Activated CD4-positive, alpha-beta T cell treated with anti-CD3 and anti-CD28 coated beads, Interleukin-2, amount 10 ng/mL, durations not matched to agents 24 days and 14 days (primary cell): ENCODE results near the gene E2F3. TPM values are rescaled to one million over a fixed set of nuclear protein-coding genes. Genes with fewer than 3 reads are reported as not detected.

Experiments used
- DNase-seq: peaks from one replicate; pipeline ENCODE4 v3.0.0; 2022
- H3K27ac Mint-ChIP-seq: one replicate; pipeline ENCODE4 v1.8.0; 2022; ENCODE audit warnings: mild to moderate bottlenecking, mixed read lengths
- H3K27me3 Mint-ChIP-seq: one replicate; pipeline ENCODE4 v1.8.0; 2022; ENCODE audit warnings: mixed read lengths
- H3K36me3 Mint-ChIP-seq: one replicate; pipeline ENCODE4 v1.8.0; 2022; ENCODE audit warnings: low read depth, mild to moderate bottlenecking, mixed read lengths
- H3K4me1 Mint-ChIP-seq: one replicate; pipeline ENCODE4 v1.8.0; 2021; ENCODE audit warnings: mixed read lengths
- H3K4me3 Mint-ChIP-seq: one replicate; pipeline ENCODE4 v1.8.0; 2022; ENCODE audit warnings: mild to moderate bottlenecking, moderate library complexity, mixed read lengths
- H3K9me3 Mint-ChIP-seq: one replicate; pipeline ENCODE4 v1.8.0; 2021; ENCODE audit warnings: mixed read lengths
- intact Hi-C: fragments of 100-400 bp; cut with micrococcal nuclease; formaldehyde crosslinking; loops from one replicate; pipeline ENCODE4 v1.15.1; 2023
- total RNA-seq: library from RNA; stranded (reverse); gene quantifications from 2 replicates; pipeline ENCODE4 v1.2.3, GENCODE V29; 2022

E2F3 gene
- total RNA-seq, 1 donor from 2014 or later: 28.0 TPM

DNA sequence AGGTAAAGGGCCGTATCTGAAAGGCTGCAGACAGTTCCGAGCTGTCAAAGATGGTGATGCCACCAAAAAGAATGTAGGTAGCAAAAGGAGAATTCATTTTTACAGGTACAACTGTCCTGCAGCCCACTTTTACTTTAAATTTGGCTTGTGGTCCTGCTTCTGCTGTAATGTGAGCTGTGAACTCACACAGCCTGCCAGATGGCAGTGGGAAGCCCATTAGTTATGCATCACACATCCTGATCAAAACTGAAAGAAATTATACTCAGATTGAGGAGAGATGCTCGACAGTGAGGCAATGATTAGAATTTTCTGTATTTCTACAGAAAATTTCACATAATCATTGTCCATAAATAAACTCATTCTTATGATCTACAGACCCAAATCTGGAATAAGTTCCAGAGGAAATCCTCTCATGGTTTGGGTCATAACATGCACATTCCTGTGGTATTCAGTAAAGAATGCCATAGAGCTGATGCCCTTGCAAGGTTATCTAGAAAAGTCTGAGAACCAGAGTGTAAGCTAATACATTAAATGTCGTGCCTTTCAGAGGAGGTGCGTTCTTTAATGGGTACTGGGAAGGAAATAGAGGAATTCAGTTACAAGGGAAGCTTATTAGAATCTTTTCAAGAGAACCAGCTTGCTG, 23.9 kb upstream of the E2F3 start:
- Mint-ChIP-seq H3K9me3 (peaks cover 11% of the 10 kb centered on the region), H3K27me3 (no peaks in the 10 kb centered on the region), H3K4me3 (no peak overlapping the region), H3K27ac (no peak overlapping the region), H3K4me1 (peaks cover 18% of the 10 kb centered on the region), H3K36me3 (no peaks in the 10 kb centered on the region)
- intact Hi-C loops: no loop called here
- DNase-seq: peak; percentile 60

DNA sequence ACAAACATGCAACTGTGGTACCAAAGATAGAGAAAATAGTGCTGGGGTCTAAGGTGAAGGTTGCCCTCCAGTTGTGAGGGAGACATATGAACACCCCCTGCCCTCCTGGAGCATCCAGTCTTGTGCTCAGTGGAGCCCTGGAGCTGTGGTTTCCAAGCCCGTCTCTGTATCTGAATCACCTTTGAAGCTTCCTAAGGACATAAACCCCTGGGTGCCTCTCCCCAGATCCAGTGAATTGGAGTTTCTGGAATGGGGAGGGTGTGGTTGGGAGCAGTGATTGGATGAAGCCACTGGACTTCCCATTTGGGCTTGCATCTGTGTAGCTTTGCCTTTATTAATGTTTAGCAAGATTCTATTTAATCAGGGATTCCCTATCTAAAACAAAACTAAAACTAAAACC, 22.4 kb upstream of the E2F3 start:
- Mint-ChIP-seq H3K4me3 (no peak overlapping the region), H3K36me3 (no peaks in the 10 kb centered on the region), H3K27ac (no peak overlapping the region), H3K9me3 (peaks cover 11% of the 10 kb centered on the region), H3K4me1 (peaks cover 18% of the 10 kb centered on the region), H3K27me3 (no peaks in the 10 kb centered on the region)
- DNase-seq: no peak
- intact Hi-C loops: no loop called here

DNA sequence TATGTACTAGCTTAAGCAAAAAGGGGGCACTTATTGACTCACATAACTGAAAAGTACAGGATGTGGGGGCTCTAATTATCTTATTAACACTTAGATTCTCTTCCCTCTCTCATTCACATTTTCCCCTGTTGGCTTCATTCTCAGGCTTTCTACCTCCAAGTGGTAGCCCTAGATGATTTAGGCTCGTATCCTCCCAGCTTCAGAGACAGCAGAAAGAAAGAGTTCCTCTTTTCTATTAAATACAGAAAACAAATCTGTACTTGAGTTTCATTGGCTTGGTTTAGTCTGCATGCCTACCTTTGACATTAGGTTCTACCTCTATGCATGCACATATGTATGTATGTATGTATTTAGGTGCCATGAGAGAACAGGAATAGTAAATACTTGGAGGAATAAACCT, 15.5 kb upstream of the E2F3 start:
- Mint-ChIP-seq H3K27me3 (peaks cover 3% of the 10 kb centered on the region), H3K4me1 (peaks cover 2% of the 10 kb centered on the region), H3K36me3 (no peaks in the 10 kb centered on the region), H3K27ac (no peak overlapping the region), H3K9me3 (peaks cover 15% of the 10 kb centered on the region), H3K4me3 (no peak overlapping the region)
- intact Hi-C loops: no loop called here
- DNase-seq: no peak

DNA sequence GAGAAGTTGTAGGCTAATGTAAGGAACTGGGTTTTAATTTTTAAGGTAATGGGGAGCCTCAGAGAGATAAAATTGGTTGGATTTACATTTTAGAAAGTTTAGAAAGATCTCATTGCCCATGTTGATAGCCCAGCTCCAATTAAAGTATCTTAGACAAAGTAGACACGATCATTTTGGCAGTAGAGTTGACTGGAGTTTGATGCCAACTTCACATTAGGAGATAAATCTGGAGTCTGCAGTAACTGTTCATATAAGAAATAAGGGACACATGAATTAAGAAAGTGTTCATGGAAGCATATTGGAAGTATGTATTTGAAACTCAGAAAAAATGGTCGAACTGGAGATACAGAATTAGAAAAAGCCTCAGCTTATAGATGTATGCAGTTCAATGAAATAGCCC, 12.6 kb upstream of the E2F3 start:
- H3K27ac Mint-ChIP-seq: no peak overlapping the region
- intact Hi-C loops: no loop called here
- no peak overlapping the region for H3K4me3 Mint-ChIP-seq
- peaks cover 6% of the 10 kb centered on the region for H3K4me1 Mint-ChIP-seq
- no peaks in the 10 kb centered on the region for H3K36me3 Mint-ChIP-seq
- DNase-seq: no peak
- peaks cover 3% of the 10 kb centered on the region for H3K27me3 Mint-ChIP-seq
- peaks cover 10% of the 10 kb centered on the region for H3K9me3 Mint-ChIP-seq

DNA sequence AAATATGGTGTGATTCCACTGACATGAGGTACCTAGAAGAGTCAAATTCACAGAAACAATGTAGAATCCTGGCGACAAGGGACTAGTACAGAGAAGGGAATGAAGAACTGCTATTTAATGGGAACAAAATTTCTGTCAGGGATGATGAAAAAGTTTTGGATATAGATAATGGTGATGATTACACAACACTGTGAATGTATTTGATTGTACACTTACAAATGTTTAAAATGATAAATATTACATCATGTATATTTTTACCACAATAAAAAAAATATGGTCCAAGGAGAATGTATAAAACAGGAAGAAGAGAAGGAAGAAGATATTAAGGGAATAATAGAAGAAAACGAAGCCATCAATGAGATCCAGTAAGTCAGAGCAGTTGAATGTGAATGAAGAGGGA, 8.4 kb upstream of the E2F3 start:
- Mint-ChIP-seq H3K36me3 (no peaks in the 10 kb centered on the region), H3K27me3 (peaks cover 3% of the 10 kb centered on the region), H3K9me3 (peaks cover 4% of the 10 kb centered on the region), H3K4me3 (no peak overlapping the region), H3K27ac (no peak overlapping the region), H3K4me1 (peaks cover 6% of the 10 kb centered on the region)
- intact Hi-C loops: no loop called here
- no peak for DNase-seq

DNA sequence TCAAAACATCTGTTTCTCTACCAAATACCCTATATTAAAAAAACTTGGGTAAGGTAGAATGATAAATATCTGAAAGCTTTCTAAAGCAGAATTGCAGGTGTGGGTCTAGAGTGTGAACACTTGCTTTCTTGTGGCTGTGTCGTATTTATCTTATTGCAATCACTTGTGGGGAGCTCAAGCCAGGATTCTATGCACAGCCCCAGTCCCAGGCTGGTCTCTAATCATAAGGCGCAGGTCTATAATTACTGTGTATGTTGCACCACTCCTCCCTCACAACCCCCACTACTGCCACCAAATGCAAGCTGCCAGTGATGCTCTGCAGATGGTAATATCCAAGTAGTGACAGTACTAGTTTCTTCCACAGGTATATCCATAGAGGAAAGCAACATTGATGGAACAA, 2.2 kb upstream of the E2F3 start:
- intact Hi-C loops: no loop called here
- Mint-ChIP-seq H3K36me3 (peaks cover 3% of the 10 kb centered on the region), H3K27me3 (no peaks in the 10 kb centered on the region), H3K27ac (no peak overlapping the region), H3K4me1 (peaks cover 18% of the 10 kb centered on the region), H3K4me3 (peak overlapping the region; percentile 7), H3K9me3 (no peaks in the 10 kb centered on the region)
- DNase-seq: no peak

DNA sequence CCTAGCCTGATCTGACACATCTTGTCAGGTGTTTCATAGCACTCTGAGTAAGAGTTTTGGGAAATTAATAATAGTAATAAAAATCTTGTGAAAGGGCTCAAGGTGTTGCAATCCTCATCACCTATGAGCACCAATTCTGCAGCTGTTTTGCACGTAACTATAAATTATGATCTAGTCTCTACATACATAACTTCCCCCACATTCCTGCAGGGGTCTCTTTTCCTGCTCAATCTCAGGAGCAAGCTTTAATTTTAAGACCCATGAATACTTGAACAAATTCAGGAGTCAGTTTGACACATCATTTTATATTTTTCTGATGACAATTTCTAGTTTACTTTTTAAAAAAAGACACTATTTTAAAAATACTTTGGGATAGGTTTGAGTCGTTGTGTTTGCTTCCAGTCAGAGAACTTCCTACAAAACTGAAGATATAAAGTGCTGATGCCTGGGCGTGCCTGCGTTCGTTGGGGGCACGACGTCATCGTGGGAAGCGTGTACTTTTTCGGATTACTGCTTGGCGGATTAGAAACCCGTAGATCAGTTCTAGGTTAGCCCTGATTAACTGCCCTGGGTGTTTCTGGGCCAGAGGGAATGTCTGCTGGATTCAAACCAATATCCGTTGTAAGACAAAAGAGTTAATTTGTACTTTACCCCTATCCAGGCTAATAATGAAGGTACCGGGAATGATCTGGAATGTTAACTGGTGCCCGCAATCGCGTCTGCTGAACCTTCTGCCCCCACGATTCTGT, 1.0 kb upstream of the E2F3 start:
- H3K4me3 Mint-ChIP-seq: peak overlapping the region; percentile 88
- H3K4me1 Mint-ChIP-seq: peaks cover 24% of the 10 kb centered on the region
- DNase-seq: peak; percentile 85
- H3K27me3 Mint-ChIP-seq: no peaks in the 10 kb centered on the region
- intact Hi-C loops: loop anchor here (1.0 to 5.0 kb wide), 8 partner anchors 34 to 1187 kb away; partner anchors contain the start of genes CDKAL1 and MBOAT1
- no peaks in the 10 kb centered on the region for H3K9me3 Mint-ChIP-seq
- peak overlapping the region; percentile 99 for H3K27ac Mint-ChIP-seq
- peaks cover 7% of the 10 kb centered on the region for H3K36me3 Mint-ChIP-seq

DNA sequence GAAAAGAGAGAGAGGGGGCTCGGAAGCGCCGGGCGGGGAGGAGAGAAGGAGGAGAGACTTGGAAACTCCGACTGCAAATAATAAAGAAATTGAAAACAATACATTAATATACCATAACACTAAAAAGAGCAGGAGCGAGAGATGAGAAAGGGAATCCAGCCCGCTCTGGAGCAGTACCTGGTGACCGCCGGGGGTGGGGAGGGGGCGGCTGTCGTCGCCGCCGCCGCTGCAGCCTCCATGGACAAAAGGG, 338 bp downstream of the E2F3 start:
- peaks cover 16% of the 10 kb centered on the region for H3K36me3 Mint-ChIP-seq
- no peak for DNase-seq
- no peaks in the 10 kb centered on the region for H3K9me3 Mint-ChIP-seq
- peak overlapping the region; percentile 99 for H3K27ac Mint-ChIP-seq
- peaks cover 30% of the 10 kb centered on the region for H3K4me1 Mint-ChIP-seq
- no peaks in the 10 kb centered on the region for H3K27me3 Mint-ChIP-seq
- intact Hi-C loops: loop anchor here (5.0 kb wide), 2 partner anchors 40 to 1185 kb away; no protein-coding TSS in a partner anchor
- H3K4me3 Mint-ChIP-seq: peak overlapping the region; percentile 88

DNA sequence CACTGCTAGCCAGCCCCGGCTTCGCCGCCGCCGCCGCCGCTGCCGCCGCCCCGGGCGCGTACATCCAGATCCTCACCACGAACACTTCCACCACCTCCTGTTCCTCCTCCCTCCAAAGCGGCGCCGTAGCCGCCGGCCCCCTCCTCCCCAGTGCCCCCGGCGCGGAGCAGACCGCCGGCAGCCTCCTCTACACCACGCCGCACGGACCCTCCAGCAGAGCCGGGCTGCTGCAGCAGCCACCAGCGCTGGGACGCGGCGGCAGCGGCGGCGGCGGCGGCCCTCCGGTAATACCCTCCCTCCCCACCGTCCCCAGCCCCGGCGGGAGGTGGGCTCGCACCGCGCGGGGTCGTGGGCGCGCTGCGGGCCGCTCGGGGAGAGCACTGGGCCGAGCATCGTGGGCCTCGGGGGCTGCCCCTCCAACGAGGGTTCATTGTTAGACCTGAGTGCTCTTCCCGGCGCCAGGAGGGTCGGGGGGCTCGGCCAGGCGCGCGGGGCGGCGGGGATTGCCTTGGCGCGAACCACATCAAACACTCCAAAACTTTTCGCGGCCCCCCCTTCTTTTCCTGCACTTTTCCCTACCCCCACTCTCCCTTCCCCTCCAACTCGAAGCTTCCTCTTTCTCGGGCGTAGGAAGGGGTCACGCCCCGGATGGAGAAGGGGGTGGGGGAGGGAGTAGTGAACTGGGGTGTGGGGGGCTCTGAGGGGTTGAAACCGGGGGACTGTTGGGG, 827 bp downstream of the E2F3 start:
- Mint-ChIP-seq H3K4me1 (peaks cover 35% of the 10 kb centered on the region), H3K4me3 (peak overlapping the region; percentile 94), H3K27me3 (no peaks in the 10 kb centered on the region), H3K9me3 (no peaks in the 10 kb centered on the region), H3K27ac (peak overlapping the region; percentile 99), H3K36me3 (peaks cover 21% of the 10 kb centered on the region)
- intact Hi-C loops: loop anchor here (5.0 kb wide), 2 partner anchors 40 to 1185 kb away; no protein-coding TSS in a partner anchor
- DNase-seq: peak; percentile 81

DNA sequence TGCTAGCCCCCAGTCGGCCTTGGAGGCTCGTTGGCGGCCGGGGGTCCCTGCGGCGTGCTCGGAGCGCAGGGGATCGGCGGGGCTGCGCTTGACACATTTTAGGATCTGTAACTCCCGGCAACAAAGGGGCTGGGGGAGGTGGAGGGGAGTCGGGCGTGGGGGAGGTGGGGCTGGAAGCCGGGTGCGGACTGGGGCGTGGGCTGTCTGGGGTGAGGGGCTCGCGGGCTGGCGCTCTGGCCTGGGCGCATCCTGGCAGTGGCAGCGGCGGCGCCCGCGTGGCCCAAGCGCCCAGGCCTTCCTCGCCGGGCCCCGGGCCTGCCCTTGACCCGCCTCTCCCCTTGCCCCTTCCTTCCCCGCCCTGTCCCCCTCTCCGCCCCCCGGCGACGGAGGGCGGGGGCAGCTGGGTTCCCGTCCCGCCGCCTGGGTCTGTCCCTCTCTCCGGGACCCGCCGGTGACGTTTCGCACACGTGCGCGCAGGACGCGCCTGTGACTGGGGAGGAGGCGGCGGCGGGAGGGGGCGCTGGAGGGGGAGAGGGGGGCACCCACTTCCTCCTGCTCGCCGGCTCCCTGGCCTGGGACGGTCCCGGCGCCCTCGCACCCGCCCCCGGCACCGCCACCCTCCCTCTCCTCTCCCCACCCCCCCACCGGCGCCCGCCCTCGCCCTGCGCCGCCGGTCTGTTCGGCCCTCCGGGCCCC, 1.5 kb downstream of the E2F3 start:
- intact Hi-C loops: loop anchor here (5.0 kb wide), 2 partner anchors 39 to 1184 kb away; no protein-coding TSS in a partner anchor
- DNase-seq: peak; percentile 97
- peaks cover 42% of the 10 kb centered on the region for H3K4me1 Mint-ChIP-seq

DNA sequence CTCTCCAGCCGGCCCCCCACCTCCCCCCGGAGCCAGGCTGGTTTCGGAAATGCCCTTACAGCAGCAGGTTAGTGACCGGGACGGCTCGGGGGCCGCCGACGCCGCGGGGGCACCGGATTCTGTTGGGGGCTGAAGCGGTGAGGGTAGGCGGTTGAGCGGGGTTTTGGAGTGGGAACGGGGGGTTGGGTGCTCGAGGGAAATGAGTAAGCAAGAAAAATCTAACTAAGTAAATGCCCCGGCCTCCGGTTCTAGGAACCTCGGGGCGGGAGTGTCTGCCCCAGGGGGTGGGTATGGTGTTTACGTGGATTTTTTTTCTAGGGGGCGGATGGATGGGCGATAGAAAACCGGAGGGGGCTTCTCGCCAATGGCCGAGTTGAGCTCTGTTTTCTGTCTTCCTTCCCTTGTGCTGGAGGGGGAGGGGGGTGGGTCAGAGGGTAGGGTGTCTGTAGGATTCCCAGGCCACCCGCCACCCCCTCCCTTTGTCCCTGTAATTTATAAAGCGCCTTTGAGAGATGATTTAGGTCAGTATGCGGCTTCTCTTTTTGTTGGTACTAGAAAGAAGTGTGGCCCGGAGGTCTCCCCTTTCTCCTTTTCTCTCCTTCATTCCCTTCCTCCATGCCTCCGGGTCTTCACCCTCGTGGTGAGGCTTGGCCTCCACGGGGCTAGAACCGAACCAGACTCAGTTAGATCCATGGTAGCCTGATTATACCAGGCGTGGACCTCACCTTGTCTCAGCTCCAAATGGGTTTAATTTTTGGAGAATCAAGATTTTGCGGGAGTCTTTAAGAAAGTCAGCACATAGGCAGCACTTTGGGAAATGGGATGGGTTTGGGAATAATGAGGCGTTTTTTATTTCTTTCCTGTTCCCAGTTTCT, 2.3 kb downstream of the E2F3 start:
- Mint-ChIP-seq H3K27me3 (no peaks in the 10 kb centered on the region), H3K9me3 (no peaks in the 10 kb centered on the region), H3K27ac (peak overlapping the region; percentile 99), H3K4me3 (peak overlapping the region; percentile 94), H3K4me1 (peaks cover 45% of the 10 kb centered on the region), H3K36me3 (peaks cover 29% of the 10 kb centered on the region)
- DNase-seq: peak; percentile 91
- intact Hi-C loops: loop anchor here (1.0 to 5.0 kb wide), 5 partner anchors 38 to 1183 kb away; no protein-coding TSS in a partner anchor

More for the DNA sequence above, 1.5 kb downstream of the E2F3 start:
- Mint-ChIP-seq H3K9me3 (no peaks in the 10 kb centered on the region), H3K27me3 (no peaks in the 10 kb centered on the region), H3K36me3 (peaks cover 27% of the 10 kb centered on the region), H3K4me3 (peak overlapping the region; percentile 94), H3K27ac (peak overlapping the region; percentile 99)

DNA sequence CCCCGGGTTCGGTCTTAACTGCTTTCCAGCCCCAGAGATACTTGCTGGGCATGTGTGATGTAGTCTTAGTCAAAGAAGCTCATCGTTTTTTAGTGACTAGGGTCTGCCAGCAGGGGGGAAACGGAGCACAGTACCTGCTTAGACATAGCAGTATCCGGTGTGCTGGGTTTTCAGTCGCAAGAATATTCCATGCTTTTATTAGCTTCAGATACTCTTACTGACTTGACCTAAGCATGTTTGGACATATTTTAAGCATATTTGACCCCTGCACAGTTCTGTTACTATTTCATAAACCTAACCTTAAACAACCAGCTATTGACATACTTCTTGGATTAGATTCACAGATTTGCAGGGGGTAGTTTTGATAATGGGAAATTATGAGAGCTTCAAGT, 3.0 kb downstream of the E2F3 start:
- intact Hi-C loops: loop anchor here (1.0 to 5.0 kb wide), 5 partner anchors 38 to 1183 kb away; no protein-coding TSS in a partner anchor
- peaks cover 46% of the 10 kb centered on the region for H3K4me1 Mint-ChIP-seq

DNA sequence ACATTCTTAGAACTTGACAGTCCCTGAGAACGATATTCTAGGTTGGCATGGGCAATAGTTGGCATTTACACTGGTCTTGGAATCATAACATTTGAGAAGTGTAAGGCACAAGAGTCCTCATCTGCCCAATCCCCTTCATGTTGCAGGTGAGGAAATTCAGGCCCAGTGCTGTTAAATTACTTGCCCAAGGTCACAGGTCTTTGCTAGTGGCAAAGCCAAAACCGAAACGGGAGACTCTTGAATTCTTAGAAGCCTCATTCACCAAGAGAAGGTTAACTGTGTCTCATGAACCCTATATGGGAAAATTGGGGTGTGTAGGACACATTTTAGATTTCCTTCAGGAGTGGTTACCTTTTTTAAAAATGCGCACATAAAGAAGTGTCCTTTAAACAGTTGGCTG, 7.2 kb downstream of the E2F3 start:
- Mint-ChIP-seq H3K27ac (no peak overlapping the region), H3K4me3 (peak overlapping the region; percentile 76), H3K9me3 (no peaks in the 10 kb centered on the region), H3K4me1 (peaks cover 63% of the 10 kb centered on the region), H3K36me3 (peaks cover 51% of the 10 kb centered on the region), H3K27me3 (no peaks in the 10 kb centered on the region)
- intact Hi-C loops: no loop called here
- no peak for DNase-seq

More for the DNA sequence above, 3.0 kb downstream of the E2F3 start:
- H3K27ac Mint-ChIP-seq: peak overlapping the region; percentile 99
- H3K36me3 Mint-ChIP-seq: peaks cover 31% of the 10 kb centered on the region
- no peaks in the 10 kb centered on the region for H3K27me3 Mint-ChIP-seq
- H3K4me3 Mint-ChIP-seq: peak overlapping the region; percentile 94
- peak; percentile 90 for DNase-seq
- H3K9me3 Mint-ChIP-seq: no peaks in the 10 kb centered on the region
